ENCODE measurements around the gene ZFP64.
"Not testable (repeated sequence)": the region's sequence is repeated elsewhere in the genome, so short reads cannot be mapped to it uniquely, and the experiment has no call there.

Gene ZFP64

DNA sequence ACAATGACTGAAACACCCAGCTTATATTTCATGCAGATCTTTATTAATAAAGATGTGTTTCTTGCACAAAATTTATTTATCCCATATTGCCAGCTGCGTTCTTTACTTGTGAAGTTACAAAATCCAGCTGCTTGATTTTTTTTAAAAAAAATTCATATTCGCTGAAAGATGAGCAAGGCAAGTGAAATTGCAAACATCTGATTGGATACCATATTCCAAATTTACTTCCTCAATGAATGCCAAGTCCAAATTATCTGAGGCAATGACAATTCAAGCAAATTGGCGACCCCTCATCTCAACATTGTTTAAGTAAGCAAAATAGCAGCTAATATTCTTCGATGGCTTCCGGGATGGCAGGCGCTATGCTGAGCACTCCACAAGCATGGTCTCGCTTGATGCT lies 37.7 kb downstream of the ZFP64 start:
- DNase-seq: no peak

DNA sequence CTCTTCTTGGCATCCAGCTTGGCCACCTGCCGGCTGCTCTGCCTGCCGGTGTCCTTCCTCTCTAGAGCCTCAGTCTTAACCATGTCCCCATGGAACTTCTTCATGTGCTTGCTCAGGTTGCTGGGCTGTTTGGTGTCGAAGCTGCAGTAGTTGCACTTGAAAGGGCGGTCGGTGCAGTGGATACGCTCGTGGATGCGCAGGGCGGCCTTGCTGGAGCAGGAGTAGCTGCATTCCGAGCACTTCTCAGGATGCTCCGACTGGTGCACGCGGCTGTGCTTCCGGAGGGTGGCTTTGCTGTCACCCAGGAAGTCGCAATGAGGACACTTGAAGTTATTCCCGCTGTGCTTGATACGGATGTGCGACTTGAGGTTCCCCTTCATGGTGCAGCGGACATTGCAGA lies 38.7 kb downstream of the ZFP64 start:
- DNase-seq: no peak

DNA sequence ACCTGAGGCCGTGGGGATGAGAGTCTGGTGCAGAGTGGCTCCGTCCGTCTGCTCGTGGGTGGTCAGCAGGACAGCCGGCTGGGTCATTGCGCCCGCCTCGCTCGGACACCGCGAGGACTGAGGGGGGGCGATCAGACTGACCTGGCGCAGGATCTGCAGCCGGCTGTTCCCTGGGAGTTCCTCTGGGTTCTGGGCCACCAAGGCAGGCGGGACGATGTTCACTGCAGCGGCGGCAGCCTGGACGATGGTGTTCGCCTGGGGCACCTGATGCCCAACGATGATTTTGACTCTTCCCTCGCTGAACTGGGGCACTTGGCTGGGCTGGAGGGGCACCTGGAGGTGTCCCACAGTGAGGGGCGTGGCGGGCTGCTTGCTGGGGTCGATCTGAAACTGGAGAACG lies 39.2 kb downstream of the ZFP64 start:
- DNase-seq: no peak

DNA sequence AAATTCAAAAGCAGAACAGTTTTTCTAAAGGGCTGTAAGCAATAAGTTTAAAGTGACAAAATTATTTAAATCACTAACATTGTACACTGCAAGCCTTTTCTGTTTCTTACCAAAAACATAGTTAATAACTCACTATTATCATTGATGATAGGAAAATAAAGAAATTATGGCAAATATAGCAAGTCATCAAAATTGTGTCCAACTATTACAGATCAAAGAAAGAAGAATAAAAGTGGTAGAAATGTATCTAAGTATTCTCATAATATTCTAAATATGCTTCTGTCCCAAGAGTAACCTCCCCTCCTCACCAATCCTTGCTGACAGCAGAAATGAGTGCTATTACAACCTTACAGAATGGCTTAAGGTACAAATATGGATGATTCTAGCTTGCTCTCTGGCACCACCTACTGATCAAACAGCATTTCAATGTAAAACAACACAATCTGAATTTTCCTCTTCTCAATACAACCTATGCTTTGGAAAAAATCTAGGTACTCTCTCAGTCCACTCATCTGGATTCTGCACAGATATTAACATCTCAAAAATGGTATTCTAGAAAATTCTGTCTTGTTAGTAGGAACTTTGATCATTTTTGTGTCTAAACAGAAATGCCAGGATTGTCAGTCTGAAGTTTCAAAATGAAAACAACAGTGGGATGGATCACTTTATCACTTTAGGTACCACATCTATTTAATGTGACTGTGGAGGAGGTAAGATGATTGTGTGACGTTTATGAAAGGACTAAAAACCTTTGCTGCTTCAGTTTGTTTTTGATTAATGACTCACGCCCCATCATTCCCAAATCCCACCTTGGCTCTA lies 40.9 kb downstream of the ZFP64 start:
- DNase-seq: peak; percentile 18

DNA sequence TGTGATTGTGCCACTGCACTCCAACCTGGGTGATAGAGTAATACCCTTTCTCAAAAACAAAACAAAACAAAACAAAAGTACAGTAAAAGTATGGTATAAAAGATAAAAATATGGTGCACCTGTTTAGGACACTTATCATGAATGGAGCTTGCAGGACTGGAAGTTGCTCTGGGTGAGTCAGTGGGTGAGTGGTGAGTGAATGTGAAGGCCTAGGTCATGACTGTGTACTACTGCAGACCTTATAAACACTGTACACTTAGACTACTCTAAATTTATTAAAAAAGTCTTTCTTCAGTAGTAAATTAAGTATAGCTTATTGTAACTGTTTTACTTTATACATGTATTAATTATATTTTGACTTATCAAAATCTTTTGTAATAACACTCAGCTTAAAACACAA lies 46.0 kb downstream of the ZFP64 start:
- no peak for DNase-seq

DNA sequence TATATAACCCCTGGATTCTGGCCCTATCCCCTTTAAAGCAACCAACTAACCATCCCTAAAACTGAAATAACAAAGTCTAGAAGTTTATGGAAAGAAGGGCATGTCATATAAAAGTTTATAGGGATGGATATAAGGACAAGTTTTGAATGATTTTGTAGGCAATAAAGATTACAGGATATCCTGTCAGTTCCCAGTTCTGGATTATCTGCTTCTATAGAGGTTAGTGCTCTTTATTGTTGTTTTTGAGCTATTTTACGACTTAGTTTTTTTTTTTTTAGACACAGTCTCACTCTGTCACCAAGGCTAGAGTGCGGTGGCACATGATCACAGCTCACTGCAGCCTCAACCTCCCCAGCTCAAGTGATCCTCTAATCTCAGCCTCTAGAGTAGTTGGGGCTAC lies 48.3 kb downstream of the ZFP64 start:
- no peak for DNase-seq

DNA sequence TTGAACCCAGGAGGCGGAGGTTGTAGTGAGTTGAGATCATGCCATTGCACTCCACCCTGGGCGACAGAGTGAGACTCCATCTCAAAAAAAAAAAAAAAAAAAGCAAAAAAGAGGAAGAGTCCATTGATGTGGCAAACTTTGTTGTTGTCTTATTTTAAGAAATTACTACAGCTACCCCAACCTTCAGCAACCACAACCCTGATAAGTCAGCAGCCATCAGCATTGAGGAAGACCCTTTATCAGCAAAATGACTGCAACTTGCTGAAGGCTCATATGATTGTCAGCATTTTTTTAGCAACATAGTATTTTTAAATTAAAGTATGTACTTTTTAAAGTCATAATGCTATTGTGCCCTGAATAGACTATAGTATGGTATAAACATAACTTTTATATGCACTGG lies 48.8 kb downstream of the ZFP64 start:
- DNase-seq: no peak

DNA sequence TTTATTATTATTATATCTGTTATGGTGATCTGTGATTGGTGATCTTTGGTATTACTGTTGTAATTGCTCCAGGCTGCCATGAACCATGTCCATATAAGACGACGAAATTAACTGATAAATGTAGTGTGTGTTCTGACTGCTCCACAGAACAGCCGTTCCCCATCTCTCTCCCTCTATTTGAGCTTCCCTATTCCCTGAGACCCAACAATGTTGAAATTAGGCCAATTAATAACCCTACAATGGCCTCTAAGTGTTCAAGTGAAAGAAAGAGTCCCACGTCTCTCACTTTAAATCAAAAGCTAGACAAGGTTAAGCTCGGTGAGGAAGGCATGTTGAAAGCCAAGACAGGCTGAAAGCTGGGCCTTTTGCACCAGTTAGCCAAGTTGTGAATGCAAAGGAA lies 51.6 kb downstream of the ZFP64 start:
- DNase-seq: no peak

DNA sequence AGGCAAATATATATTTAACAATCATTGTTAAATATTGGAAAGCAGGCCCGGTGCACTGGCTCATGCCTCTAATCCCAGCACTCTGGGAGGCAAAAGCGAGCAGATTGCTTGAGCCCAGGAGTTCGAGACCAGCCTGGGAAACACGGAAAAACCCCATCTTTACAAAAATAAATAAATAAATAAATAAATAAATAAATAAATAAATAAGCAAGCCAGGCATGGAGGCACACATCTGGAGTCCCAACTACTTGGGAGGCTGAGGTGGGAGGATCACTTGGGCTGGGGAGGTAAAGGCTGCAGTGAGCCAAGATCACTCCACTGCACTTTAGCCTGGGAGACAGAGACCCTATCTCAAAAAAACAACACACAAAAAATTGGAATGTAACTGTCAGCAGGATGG lies 53.7 kb downstream of the ZFP64 start:
- DNase-seq: no peak

DNA sequence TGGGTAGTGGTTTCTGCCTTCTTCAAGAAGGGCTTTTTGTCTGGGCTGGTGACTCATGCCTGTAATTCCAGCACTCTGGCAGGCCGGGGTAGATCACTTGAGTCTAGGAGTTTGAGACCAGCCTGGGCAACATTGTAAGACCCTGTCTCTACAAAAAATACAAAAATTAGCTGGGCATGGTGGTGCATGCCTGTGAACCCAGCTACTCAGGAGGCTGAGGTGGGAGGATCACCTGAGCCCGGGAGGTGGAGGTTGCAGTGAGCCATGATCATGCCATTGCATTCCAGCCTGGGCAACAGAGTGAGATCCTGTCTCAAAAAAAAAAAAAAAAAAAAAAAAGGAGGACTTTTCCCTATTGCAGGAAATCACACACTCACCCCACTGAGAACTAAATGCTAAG lies 57.9 kb downstream of the ZFP64 start:
- not testable (repeated sequence) for DNase-seq

DNA sequence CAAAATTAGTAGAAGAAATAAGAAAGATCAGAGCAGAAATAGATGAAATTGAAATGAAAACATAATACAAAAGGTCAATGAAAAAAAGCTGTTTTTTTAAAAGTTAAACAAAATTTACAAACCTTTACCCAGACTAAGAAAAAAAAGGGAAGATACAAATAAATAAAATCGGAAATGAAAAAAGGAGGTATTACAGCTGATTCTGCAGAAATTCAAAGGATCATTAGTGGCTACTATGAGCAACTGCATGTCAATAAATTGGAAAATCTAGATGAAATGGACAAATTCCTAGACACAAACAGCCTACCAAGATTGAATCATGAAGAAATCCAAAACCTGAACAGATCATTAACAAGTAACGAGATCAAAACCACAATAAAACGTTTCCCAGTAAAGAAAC lies 59.2 kb downstream of the ZFP64 start:
- DNase-seq: no peak

DNA sequence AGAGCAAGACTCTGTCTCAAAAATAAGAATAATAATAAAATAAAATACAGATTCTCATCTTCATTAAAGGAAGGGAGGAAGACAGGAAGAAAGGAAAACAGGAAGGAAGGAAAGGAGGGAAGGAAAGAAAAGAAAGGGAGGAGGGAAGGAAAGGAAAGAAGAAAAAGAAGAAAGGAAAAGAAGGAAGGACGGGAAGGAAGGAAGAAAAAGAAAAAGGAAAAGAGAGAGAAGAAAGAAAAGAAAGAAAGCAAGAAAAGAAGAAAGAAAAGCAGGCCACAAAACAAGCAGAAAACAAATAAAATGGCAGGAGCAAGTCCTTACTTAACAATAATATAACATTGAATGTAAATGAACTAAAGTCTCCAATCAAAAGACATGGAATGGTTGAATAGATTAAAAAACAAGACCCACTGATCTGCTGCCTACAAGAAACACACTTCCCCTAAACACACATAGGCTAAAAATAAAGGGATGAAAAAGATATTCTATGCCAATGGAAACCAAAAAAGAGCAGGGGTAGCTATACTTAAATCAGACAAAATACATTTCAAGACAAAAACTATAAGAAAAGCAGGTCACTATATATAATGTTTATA lies 60.4 kb downstream of the ZFP64 start:
- DNase-seq: no peak

DNA sequence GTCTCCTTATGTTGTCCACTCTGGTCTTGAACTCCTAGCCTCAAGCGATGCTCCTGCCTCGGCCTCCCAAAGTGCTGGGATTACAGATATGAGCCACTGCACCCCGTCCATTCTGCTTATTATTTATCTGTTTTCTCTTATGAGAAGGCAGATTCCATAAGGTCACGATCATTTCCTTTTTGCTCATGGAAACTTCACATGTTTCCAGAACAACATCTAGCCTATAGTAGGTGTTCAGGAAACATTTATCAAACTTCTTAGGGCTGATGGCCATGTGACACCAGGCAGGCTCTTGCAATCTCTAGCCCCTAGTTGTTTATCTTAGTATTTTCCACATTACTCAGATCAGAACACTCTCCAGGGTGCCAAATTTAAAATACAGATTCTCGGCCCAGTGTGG lies 61.2 kb downstream of the ZFP64 start:
- DNase-seq: no peak

DNA sequence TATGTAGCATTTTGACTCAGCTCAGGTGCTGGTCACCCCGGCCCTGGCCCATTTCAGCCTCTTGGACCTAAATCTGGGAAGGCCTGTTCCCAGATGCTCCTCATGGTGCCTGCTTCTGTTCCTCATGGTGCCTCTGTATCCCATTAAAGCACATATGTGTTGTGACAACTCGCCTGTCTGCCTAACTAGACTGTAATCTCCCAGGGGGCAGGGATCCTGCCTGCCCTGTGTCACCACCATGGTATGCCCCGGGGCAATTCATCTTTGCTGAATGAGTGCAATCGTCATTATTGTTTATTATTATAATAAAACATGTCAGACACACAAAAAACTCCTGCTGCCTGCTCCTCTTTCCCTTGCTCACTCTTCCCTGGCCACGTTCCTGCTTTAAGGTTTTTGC lies 62.0 kb downstream of the ZFP64 start:
- no peak for DNase-seq

DNA sequence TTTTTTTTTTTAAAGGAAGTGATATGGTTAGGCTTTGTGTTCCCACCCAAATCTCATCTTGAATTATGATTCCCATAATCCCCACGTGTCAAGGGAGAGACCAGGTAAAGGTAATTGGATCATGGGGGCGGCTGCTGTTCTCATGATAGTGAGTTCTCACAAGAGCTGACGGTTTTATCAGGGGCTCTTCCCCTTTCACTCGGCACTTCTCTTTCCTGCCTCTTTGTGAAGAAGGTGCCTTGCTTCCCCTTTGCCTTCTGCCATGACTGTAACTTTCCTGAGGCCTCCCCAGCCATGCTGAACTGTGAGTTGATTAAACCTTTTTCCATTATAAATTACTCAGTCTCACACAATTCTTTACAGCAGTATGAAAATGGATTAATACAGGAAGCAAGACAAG lies 64.3 kb downstream of the ZFP64 start:
- peak; percentile 73 for DNase-seq

DNA sequence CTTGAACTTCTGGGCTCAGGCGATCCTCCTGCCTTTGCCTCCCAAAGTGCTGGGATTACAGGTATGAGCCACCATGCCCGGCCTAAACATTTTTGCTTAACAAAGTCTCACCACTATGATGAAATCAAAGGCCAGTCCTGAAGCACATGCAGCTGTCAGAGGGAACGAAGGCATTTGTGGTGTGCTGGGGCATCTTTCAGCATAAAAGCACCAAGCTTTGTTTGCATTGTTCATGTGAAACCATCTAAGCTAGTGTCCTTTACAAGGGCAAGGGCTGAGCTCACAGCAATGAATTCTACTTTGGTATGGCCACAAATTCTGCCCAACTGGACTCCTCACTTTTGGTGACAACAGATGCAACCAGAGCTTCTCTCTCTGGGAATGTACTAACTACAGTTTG lies 66.8 kb downstream of the ZFP64 start:
- peak; percentile 32 for DNase-seq

DNA sequence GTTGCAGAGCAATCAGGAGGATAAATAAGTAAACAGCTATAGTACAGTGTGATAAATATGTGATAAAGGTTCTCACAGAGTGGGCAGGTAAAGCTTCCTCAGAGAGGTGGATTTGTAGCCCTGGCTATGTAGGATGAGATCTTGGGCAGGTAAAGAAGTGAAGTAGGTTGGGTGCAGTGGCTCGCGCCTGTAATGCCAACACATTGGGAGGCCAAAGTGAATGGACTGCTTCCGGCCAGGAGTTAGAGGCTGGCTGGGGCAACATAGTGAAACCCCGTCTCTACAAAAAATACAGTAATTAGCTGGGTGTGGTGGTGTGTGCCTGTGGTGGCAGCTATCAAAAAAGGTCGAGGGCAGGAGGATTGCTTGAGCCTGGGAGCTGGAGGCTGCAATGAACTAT lies 72.9 kb downstream of the ZFP64 start:
- DNase-seq: no peak

DNA sequence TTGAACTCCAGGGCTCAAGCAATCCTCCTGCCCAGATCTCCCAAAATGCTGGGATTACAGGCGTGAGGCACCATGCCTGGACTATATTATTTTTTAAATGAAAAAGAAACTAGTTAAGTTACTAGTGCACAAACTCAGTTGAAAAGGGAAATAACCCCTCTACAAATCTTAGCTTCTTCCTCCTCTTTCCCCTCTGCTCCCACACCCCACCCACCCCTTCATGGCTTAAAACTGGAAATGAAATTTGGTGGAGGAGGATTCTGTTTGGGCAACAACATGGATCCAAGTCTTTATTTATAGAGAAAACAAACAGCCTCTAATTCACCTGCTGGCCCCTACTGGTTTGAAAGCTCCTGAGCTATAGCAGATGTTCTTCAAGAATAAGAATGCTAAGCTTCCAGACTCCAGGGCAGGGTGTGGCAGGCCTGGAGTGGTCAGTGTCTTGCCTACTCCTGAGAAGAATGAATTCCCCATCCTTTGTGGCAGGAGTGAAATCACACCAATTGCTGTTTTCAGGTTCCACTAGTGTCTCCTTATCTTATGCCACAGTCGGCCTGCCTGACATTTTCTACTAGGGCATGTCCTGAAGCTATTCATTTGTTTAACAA lies 73.5 kb downstream of the ZFP64 start:
- DNase-seq: no peak

DNA sequence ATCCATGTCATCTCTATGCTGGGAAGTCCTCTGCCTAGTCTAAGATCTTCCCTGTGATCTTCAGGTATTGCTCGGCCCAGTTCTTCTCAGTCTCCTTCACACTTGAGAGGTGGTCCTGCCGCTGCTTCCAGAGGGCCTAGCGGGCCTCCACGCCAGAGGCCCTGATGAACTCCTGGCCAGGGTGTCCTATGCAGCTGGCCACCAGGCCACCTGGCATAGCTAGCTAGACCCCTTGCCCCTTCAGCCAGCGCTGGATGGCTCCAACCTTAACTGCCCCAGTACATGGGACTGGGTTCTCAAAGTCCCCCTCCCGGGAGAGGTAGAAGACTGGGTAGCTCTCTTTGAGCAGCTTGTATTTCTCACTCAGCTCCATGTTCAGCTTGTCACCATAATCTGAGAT lies 81.1 kb downstream of the ZFP64 start:
- DNase-seq: no peak

DNA sequence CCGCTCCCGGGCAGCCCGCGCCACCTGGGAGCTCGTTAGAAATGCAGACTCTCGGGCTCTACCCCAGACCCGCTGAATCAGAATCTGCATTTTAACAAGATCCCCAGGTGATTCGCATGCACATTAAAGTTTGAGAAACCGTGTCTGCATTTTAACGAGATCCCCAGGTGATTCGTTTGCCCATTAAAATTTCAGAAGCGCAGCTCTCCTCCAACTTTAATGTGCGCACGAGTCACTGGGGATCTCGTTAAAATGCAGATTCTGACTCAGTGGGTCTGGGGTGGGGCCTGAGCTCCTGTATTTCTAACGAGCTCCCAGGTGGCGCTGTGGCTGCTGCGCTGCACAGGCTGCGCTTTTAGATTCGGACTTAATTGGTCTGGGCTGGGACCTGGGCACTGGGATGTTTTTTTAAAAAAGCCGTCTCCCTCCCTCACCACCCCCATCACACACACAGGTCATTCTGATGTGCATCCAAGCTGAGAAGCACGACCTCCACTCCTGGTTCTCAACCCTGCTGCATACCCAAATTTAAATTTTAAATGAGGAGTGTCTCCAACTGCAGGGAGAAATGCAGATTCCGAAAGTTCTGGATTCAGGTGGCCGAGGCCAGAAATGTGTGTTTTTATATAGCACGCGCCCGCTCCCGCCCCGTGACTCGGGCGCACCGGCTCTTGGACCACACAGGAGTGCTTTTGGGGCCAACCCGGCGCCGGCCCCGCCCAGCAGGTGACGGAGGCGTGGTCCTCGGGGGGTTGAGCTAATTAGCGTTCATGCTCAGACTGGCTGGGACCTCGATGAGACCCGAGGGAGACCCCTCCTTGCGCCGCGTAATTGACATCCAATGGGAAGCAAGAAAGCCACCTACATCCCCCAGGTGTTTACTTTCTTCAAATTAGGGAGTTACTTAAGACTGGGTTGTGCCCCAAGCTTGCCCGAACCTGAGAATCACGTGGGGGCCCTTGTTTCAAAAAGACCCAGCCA lies 85.8 kb downstream of the ZFP64 start:
- DNase-seq: no peak

DNA sequence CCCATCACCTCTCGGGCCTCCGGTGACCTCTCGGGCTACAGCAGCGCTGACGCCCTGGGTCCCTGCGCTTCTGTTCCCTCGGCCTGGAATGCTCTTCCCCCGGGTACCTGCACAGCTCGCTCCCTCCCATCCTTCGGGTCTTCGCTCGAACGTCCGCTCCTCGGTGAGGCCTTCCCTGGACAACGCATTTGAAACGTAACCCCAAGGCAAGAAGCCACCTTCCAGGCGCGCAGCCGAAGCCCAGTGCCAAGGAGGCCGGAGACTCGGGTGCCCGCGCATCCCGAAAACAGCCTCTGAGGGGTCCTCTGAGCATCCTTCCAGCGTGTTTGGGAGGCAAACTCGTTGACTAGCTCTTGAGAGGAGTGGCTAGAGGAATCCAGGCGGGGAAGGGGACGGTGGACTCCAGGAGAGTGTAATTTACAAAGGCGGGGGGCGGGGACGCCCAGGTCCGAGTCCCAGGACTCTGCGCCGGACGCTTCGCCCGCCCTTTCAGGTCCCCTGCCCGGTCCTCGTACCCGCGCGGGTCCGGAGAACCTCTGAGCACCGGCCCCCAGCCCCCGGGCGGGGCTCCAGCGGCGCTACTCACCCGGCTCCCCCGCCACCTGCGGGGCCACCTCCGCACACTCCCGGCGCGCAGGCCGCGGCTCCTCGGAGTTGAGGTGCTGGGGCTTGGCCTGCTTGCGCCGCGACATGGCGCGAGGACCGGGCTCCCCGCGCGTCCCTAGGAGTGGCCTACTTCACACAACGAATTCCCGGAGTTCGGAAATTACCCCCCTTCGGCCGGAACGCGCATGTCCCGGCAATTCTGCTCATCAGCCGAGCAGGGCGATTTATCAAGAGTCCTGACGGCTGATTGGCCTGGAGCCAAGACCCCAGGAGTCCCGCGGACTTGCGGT lies 86.8 kb downstream of the ZFP64 start:
- no peak for DNase-seq

DNA sequence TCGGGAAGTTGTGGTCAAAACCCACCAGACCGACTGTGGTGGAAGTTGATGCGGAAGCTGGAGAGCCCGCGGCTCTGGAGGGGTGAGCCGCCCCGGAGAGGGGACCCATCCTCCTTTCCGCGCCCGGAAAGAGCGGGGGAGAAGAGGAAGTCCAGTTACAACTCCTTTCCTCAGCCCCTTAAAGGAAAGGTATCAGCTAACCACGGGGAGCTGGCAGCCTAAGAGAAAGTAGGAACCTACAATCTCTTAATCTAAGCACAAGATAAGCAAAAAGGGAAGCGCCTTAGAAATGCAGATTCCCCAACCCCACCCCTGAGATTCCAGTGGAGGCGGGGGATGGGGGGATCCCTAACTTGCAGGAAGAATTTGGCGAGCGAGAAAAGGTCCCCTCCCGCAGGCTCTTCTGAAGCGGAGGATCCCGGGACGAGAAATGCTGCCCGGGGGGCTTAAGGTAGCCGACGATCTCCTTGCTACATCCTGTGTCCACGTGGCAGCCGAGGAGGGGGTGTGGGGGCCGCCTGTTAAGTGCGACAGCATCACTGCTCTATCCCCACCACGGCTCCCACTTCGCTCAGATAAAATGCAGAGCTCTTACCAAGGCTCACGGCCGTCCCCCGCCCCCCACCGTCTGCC lies 87.5 kb downstream of the ZFP64 start:
- DNase-seq: peak; percentile 77

Data from MV-4-11 (cell line).